ENCODE measurements around the gene OSBPL5.

OSBPL5 gene

GRCh38 chr11:3157381-3158130, 7.6 kb downstream of the OSBPL5 start:
- Histone ChIP-seq H3K4me3 (ENCODE audit: low read depth, low read length) (no peak overlapping the region), H3K9me3 (ENCODE audit: control insufficient read depth, insufficient read depth, low read depth, low read length) (no peaks in the 10 kb centered on the region), H3K27ac (ENCODE audit: extremely low read depth, low read depth, low read length) (no peak overlapping the region), H3K36me3 (ENCODE audit: control insufficient read depth in 2 of 2, insufficient read depth in 1 of 2, low read length in 2 of 2) (no peaks in the 10 kb centered on the region), H3K4me1 (ENCODE audit: control insufficient read depth, insufficient read depth, low read length) (peaks cover 3% of the 10 kb centered on the region; the same call in 1 of the 2 replicates)
- ChIA-PET CTCF (interaction anchor here (1.3 kb wide), 1 partner anchor 38 kb away, joined by 3 read pairs; no protein-coding TSS in a partner anchor), POLR2A (no interaction called here)
- TF ChIP-seq ZNF341 (tag by site-specific recombination; IDR thresholded peaks at IDR 0.05; ENCODE audit: low read depth) (no peak), EGR2 (tag by site-specific recombination; IDR thresholded peaks at IDR 0.05; ENCODE audit: low read depth) (peak; percentile 77), ZIC2 (tag by site-specific recombination; IDR thresholded peaks at IDR 0.05) (peak; percentile 17; the same call in 1 of the 2 replicates), KLF7 (tag by site-specific recombination; IDR thresholded peaks at IDR 0.05; ENCODE audit: borderline replicate concordance) (no peak), ZNF239 (tag by site-specific recombination; IDR thresholded peaks at IDR 0.05) (no peak), ZNF140 (tag by site-specific recombination; IDR thresholded peaks at IDR 0.05) (no peak), ZNF571 (tag by site-specific recombination; IDR thresholded peaks at IDR 0.05) (no peak), ZNF121 (tag by site-specific recombination; IDR thresholded peaks at IDR 0.05) (no peak), ZFHX2 (tag by site-specific recombination; conservative IDR thresholded peaks at IDR 0.05) (peak; percentile 48)

GRCh38 chr11:3156661-3157311, 8.3 kb downstream of the OSBPL5 start:
- H3K9me3 ChIP-seq (ENCODE audit: control insufficient read depth, insufficient read depth, low read depth, low read length) = no peaks in the 10 kb centered on the region
- H3K27ac ChIP-seq (ENCODE audit: extremely low read depth, low read depth, low read length) = no peak overlapping the region
- H3K36me3 ChIP-seq (ENCODE audit: control insufficient read depth in 2 of 2, insufficient read depth in 1 of 2, low read length in 2 of 2) = no peaks in the 10 kb centered on the region
- H3K4me1 ChIP-seq (ENCODE audit: control insufficient read depth, insufficient read depth, low read length) = peaks cover 3% of the 10 kb centered on the region; the same call in 1 of the 2 replicates
- H3K4me3 ChIP-seq (ENCODE audit: low read depth, low read length) = no peak overlapping the region
- POLR2A ChIA-PET = no interaction called here
- CTCF ChIA-PET = no interaction called here
- TF ChIP-seq ZNF596 (tag by site-specific recombination; IDR thresholded peaks at IDR 0.05) (no peak), PATZ1 (tag by site-specific recombination; IDR thresholded peaks at IDR 0.05) (no peak), BCL11B (tag by site-specific recombination; IDR thresholded peaks at IDR 0.05; ENCODE audit: low read depth) (no peak), ZNF280C (tag by site-specific recombination; IDR thresholded peaks at IDR 0.05) (no peak), BCL6B (tag by site-specific recombination; IDR thresholded peaks at IDR 0.05) (no peak), ZNF704 (tag by site-specific recombination; IDR thresholded peaks at IDR 0.05) (no peak), ZNF513 (tag by site-specific recombination; IDR thresholded peaks at IDR 0.05) (no peak), ZNF501 (tag by site-specific recombination; IDR thresholded peaks at IDR 0.05) (no peak), ZNF629 (tag by site-specific recombination; IDR thresholded peaks at IDR 0.05) (no peak), ZNF555 (tag by site-specific recombination; conservative IDR thresholded peaks at IDR 0.05) (no peak), ZNF529 (tag by site-specific recombination; IDR thresholded peaks at IDR 0.05; ENCODE audit: insufficient replicate concordance) (no peak), ZNF148 (tag by site-specific recombination; IDR thresholded peaks at IDR 0.05; ENCODE audit: borderline replicate concordance) (no peak), KLF10 (tag by site-specific recombination; IDR thresholded peaks at IDR 0.05) (no peak), ZNF157 (tag by site-specific recombination; IDR thresholded peaks at IDR 0.05) (no peak)

Measured in HEK293 (cell line).